ENCODE results near the gene CELA2A.

The CELA2A gene

GRCh38 chr1:15440357-15440756 is 16.2 kb upstream of the CELA2A start:
- Histone ChIP-seq H3K9me3 (ENCODE audit: control insufficient read depth, low read length) (no peaks in the 10 kb centered on the region), H3K9ac (ENCODE audit: low read length) (no peak overlapping the region), H3K4me1 (ENCODE audit: control insufficient read depth, insufficient read depth, low read length) (no peaks in the 10 kb centered on the region), H3K27me3 (ENCODE audit: control insufficient read depth, insufficient read depth, low read length) (peaks cover 2% of the 10 kb centered on the region), H3K4me3 (ENCODE audit: low read length) (no peak overlapping the region), H3K36me3 (ENCODE audit: control insufficient read depth, insufficient read depth, low read length) (no peaks in the 10 kb centered on the region)

- peaks cover 2% of the 10 kb centered on the region for H3K27me3 ChIP-seq (ENCODE audit: control insufficient read depth, insufficient read depth, low read length)
- no peaks in the 10 kb centered on the region for H3K9me3 ChIP-seq (ENCODE audit: control insufficient read depth, low read length)
- no peaks in the 10 kb centered on the region for H3K4me1 ChIP-seq (ENCODE audit: control insufficient read depth, insufficient read depth, low read length)
- H3K36me3 ChIP-seq (ENCODE audit: control insufficient read depth, insufficient read depth, low read length) = no peaks in the 10 kb centered on the region
- H3K9ac ChIP-seq (ENCODE audit: low read length) = no peak overlapping the region
- H3K4me3 ChIP-seq (ENCODE audit: low read length) = no peak overlapping the region
These were observed 15.3 kb upstream of the CELA2A start for GRCh38 chr1:15441247-15441646.

DNA sequence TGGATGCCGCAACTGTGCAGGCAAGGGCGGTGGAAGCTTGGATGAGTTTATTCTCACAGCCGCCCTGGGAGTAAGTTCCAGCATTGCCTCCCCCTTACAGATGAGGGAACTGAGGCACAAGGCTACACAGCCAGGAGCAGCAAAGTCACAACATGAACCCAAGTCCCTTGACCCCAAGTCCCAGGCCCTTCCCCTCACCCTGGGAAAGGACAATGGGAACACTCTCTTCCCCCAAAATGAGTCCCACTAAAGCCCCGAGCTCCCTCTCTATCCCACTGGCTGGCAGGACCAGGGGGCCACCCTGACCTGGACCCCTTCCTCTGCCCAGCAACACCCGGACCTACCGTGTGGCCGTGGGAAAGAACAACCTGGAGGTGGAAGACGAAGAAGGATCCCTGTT is 14.4 kb upstream of the CELA2A start:
- H3K27me3 ChIP-seq (ENCODE audit: control insufficient read depth, insufficient read depth, low read length) = peaks cover 4% of the 10 kb centered on the region
- H3K36me3 ChIP-seq (ENCODE audit: control insufficient read depth, insufficient read depth, low read length) = no peaks in the 10 kb centered on the region
- no peaks in the 10 kb centered on the region for H3K9me3 ChIP-seq (ENCODE audit: control insufficient read depth, low read length)
- H3K4me3 ChIP-seq (ENCODE audit: low read length) = no peak overlapping the region
- no peak overlapping the region for H3K9ac ChIP-seq (ENCODE audit: low read length)
- H3K4me1 ChIP-seq (ENCODE audit: control insufficient read depth, insufficient read depth, low read length) = no peaks in the 10 kb centered on the region

DNA sequence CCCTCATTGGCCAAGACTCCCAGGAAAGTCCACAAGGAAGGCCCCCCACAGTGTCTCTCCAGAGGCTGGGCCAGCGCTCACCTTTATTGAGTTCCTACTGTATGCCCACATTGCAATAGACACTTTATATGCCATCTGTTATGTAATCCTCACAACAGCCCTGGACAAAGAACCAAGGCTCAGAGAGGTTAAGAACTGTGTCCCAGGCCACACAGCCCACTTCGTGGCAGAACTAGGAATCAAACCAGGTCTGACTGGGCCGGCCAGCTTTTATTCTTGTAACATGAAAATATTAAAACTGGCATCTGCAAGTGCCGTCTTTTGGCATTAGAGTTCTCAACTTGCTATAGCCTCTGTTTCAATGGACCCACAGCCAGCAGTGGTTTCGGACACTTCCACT is 13.8 kb upstream of the CELA2A start:
- no peaks in the 10 kb centered on the region for H3K4me1 ChIP-seq (ENCODE audit: control insufficient read depth, insufficient read depth, low read length)
- H3K27me3 ChIP-seq (ENCODE audit: control insufficient read depth, insufficient read depth, low read length) = peaks cover 10% of the 10 kb centered on the region
- H3K9me3 ChIP-seq (ENCODE audit: control insufficient read depth, low read length) = no peaks in the 10 kb centered on the region
- no peak overlapping the region for H3K4me3 ChIP-seq (ENCODE audit: low read length)
- H3K9ac ChIP-seq (ENCODE audit: low read length) = no peak overlapping the region
- H3K36me3 ChIP-seq (ENCODE audit: control insufficient read depth, insufficient read depth, low read length) = no peaks in the 10 kb centered on the region

DNA sequence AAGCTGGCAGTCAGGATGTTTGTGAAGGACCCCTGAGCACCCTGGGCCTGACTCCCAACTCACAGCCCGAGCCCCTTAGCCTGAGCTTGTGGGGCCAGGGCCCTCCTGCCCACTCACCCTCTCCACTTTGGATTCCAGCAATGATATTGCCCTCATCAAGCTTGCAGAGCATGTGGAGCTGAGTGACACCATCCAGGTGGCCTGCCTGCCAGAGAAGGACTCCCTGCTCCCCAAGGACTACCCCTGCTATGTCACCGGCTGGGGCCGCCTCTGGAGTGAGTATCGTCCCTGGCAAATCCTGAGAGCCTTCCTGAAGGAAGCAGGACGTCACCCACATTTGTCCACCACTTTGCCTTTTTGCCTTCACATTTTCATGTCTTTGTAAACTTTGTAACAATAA is 13.3 kb upstream of the CELA2A start:
- Histone ChIP-seq H3K27me3 (ENCODE audit: control insufficient read depth, insufficient read depth, low read length) (peaks cover 10% of the 10 kb centered on the region), H3K36me3 (ENCODE audit: control insufficient read depth, insufficient read depth, low read length) (no peaks in the 10 kb centered on the region), H3K4me3 (ENCODE audit: low read length) (no peak overlapping the region), H3K4me1 (ENCODE audit: control insufficient read depth, insufficient read depth, low read length) (no peaks in the 10 kb centered on the region), H3K9me3 (ENCODE audit: control insufficient read depth, low read length) (no peaks in the 10 kb centered on the region), H3K9ac (ENCODE audit: low read length) (no peak overlapping the region)

GRCh38 chr1:15444468-15445389 is 11.8 kb upstream of the CELA2A start:
- peaks cover 10% of the 10 kb centered on the region for H3K27me3 ChIP-seq (ENCODE audit: control insufficient read depth, insufficient read depth, low read length)
- H3K9me3 ChIP-seq (ENCODE audit: control insufficient read depth, low read length) = no peaks in the 10 kb centered on the region
- no peak overlapping the region for H3K9ac ChIP-seq (ENCODE audit: low read length)
- no peaks in the 10 kb centered on the region for H3K4me1 ChIP-seq (ENCODE audit: control insufficient read depth, insufficient read depth, low read length)
- H3K4me3 ChIP-seq (ENCODE audit: low read length) = no peak overlapping the region
- H3K36me3 ChIP-seq (ENCODE audit: control insufficient read depth, insufficient read depth, low read length) = no peaks in the 10 kb centered on the region

GRCh38 chr1:15445390-15446122 is 11.0 kb upstream of the CELA2A start:
- no peaks in the 10 kb centered on the region for H3K4me1 ChIP-seq (ENCODE audit: control insufficient read depth, insufficient read depth, low read length)
- H3K9me3 ChIP-seq (ENCODE audit: control insufficient read depth, low read length) = no peaks in the 10 kb centered on the region
- no peaks in the 10 kb centered on the region for H3K36me3 ChIP-seq (ENCODE audit: control insufficient read depth, insufficient read depth, low read length)
- peaks cover 10% of the 10 kb centered on the region for H3K27me3 ChIP-seq (ENCODE audit: control insufficient read depth, insufficient read depth, low read length)
- H3K9ac ChIP-seq (ENCODE audit: low read length) = no peak overlapping the region
- H3K4me3 ChIP-seq (ENCODE audit: low read length) = no peak overlapping the region

- Histone ChIP-seq H3K27me3 (ENCODE audit: control insufficient read depth, insufficient read depth, low read length) (peaks cover 10% of the 10 kb centered on the region), H3K9ac (ENCODE audit: low read length) (no peak overlapping the region), H3K36me3 (ENCODE audit: control insufficient read depth, insufficient read depth, low read length) (no peaks in the 10 kb centered on the region), H3K9me3 (ENCODE audit: control insufficient read depth, low read length) (no peaks in the 10 kb centered on the region), H3K4me3 (ENCODE audit: low read length) (no peak overlapping the region), H3K4me1 (ENCODE audit: control insufficient read depth, insufficient read depth, low read length) (no peaks in the 10 kb centered on the region)
These were observed 10.3 kb upstream of the CELA2A start for GRCh38 chr1:15446212-15446611.

GRCh38 chr1:15448877-15449462 is 7.6 kb upstream of the CELA2A start:
- no peak overlapping the region for H3K9ac ChIP-seq (ENCODE audit: low read length)
- H3K4me1 ChIP-seq (ENCODE audit: control insufficient read depth, insufficient read depth, low read length) = peaks cover 1% of the 10 kb centered on the region
- H3K36me3 ChIP-seq (ENCODE audit: control insufficient read depth, insufficient read depth, low read length) = no peaks in the 10 kb centered on the region
- H3K9me3 ChIP-seq (ENCODE audit: control insufficient read depth, low read length) = no peaks in the 10 kb centered on the region
- peaks cover 10% of the 10 kb centered on the region for H3K27me3 ChIP-seq (ENCODE audit: control insufficient read depth, insufficient read depth, low read length)
- no peak overlapping the region for H3K4me3 ChIP-seq (ENCODE audit: low read length)

DNA sequence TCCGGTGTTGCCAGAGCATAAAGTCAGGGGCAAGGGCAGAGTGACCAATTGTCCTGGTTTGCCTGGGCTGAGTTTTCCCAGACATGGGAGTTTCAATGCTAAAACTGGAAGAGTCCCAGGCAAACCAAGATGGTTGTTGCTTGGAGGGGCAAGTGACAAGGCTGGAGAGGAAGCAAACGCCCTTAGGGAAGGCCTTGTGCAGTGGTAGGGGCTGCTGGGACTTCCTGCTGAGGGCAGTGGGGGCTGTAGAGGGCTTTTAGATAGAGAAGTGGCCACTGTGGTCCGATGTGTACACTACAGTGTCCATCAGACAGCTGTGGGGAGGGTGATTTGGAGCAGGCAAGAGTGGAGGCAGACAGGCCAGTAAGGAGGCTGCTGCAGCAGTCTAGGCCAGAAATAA is 7.0 kb upstream of the CELA2A start:
- peaks cover 7% of the 10 kb centered on the region for H3K4me1 ChIP-seq (ENCODE audit: control insufficient read depth, insufficient read depth, low read length)
- no peaks in the 10 kb centered on the region for H3K9me3 ChIP-seq (ENCODE audit: control insufficient read depth, low read length)
- no peak overlapping the region for H3K9ac ChIP-seq (ENCODE audit: low read length)
- H3K36me3 ChIP-seq (ENCODE audit: control insufficient read depth, insufficient read depth, low read length) = no peaks in the 10 kb centered on the region
- H3K27me3 ChIP-seq (ENCODE audit: control insufficient read depth, insufficient read depth, low read length) = peaks cover 10% of the 10 kb centered on the region
- H3K4me3 ChIP-seq (ENCODE audit: low read length) = no peak overlapping the region

DNA sequence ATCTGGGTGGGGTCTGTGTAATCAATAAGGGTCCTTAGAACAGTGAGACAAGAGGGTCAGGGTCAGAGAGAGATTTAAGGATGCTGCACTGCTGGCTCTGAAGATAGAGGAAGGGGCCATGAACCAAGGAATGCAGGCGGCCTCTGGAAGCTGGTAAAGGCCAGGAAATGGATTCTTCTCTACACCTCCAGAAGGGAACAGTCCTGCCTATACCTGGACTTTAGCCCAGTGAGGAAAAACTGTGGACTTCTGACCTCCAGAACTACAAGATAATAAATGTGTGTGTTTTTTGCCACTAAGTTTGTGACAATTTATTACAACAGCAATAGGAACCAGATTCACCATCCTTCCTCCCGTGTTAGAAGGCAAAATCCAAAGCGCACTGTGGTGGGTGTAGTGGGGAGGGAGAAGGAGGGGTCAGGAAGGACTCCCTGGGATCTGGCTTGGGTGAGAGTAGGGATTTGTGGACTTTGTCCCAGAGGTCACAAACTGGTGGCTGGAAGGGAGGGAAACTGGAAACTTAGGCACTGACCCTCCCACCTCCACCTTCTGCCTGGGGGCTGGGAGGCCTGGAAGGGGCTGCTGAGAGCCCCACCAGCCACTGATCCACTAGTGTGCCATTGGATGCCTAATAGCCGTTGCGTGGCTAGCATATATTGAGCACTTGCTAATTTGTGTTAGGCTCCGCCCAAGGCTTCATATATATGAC is 5.4 kb upstream of the CELA2A start:
- peaks cover 8% of the 10 kb centered on the region for H3K4me1 ChIP-seq (ENCODE audit: control insufficient read depth, insufficient read depth, low read length)
- H3K36me3 ChIP-seq (ENCODE audit: control insufficient read depth, insufficient read depth, low read length) = no peaks in the 10 kb centered on the region
- no peak overlapping the region for H3K4me3 ChIP-seq (ENCODE audit: low read length)
- peaks cover 8% of the 10 kb centered on the region for H3K27me3 ChIP-seq (ENCODE audit: control insufficient read depth, insufficient read depth, low read length)
- H3K9me3 ChIP-seq (ENCODE audit: control insufficient read depth, low read length) = no peaks in the 10 kb centered on the region
- no peak overlapping the region for H3K9ac ChIP-seq (ENCODE audit: low read length)

All from mucosa of stomach (tissue), 1 donor.